Liver (tissue), 9 donors: Measurements from ENCODE around the gene ALG6. TPM values are rescaled to one million over a fixed set of nuclear protein-coding genes. Genes with fewer than 3 reads are reported as not detected.

Source experiments
- DNase-seq: peaks from one replicate; pipeline ENCODE4 v3.0.0-alpha.2; 2017; ENCODE audit warnings: low spot score
- H3K27ac ChIP-seq, 2 donors: one replicate each; pipeline ENCODE4 v1.7.0; 2013; ENCODE audit warnings: inconsistent platforms in 2 of 2, low read length in 2 of 2, control low read depth in 1 of 2, low read depth in 1 of 2, mild to moderate bottlenecking in 1 of 2
- H3K27me3 ChIP-seq, 4 donors: one replicate each; pipeline versions ENCODE4 v1.6.1 to v1.7.0; 2013; ENCODE audit warnings: low read length in 3 of 4, inconsistent platforms in 1 of 4, mild to moderate bottlenecking in 1 of 4, moderate library complexity in 1 of 4; ENCODE audit not compliant: control insufficient read depth in 4 of 4, insufficient read depth in 4 of 4
- H3K36me3 ChIP-seq, 4 donors: one replicate each; pipeline versions ENCODE4 v1.6.1 to v1.7.0; 2013; ENCODE audit warnings: low read length in 3 of 4, mild to moderate bottlenecking in 3 of 4, low read depth in 1 of 4, moderate library complexity in 1 of 4; ENCODE audit not compliant: control insufficient read depth in 4 of 4, insufficient read depth in 3 of 4
- H3K4me1 ChIP-seq, 4 donors: one replicate each; pipeline versions ENCODE4 v1.6.1 to v1.7.0; 2013; ENCODE audit warnings: low read length in 3 of 4, mild to moderate bottlenecking in 3 of 4, moderate library complexity in 1 of 4; ENCODE audit not compliant: control insufficient read depth in 4 of 4, insufficient read depth in 4 of 4
- H3K4me3 ChIP-seq, 3 donors: one replicate each; pipeline versions ENCODE4 v1.6.1 to v1.7.0; 2013; ENCODE audit warnings: low read length in 3 of 3, control low read depth in 1 of 3, low read depth in 1 of 3, mild to moderate bottlenecking in 1 of 3
- H3K9ac ChIP-seq, 2 donors: one replicate each; pipeline ENCODE4 v1.7.0; 2013; ENCODE audit warnings: low read length in 2 of 2, mild to moderate bottlenecking in 2 of 2, moderate library complexity in 2 of 2, control low read depth in 1 of 2, low read depth in 1 of 2
- H3K9me3 ChIP-seq, 4 donors: one replicate each; pipeline versions ENCODE4 v1.6.1 to v1.7.0; 2013; ENCODE audit warnings: low read length in 3 of 4; ENCODE audit not compliant: control insufficient read depth in 4 of 4
- EGR1 ChIP-seq, 2 donors: IDR thresholded peaks; 2 replicates each; pipeline ENCODE4 v1.6.1; 2016 to 2018; ENCODE audit warnings: antibody characterized with exemption in 2 of 2, low read depth in 2 of 2
- FOXA1 ChIP-seq: IDR thresholded peaks from 2 replicates; pipeline ENCODE4 v1.6.1; 2016; ENCODE audit warnings: antibody characterized with exemption
- FOXA2 ChIP-seq: IDR thresholded peaks from 2 replicates; pipeline ENCODE4 v1.6.1; 2016; ENCODE audit warnings: antibody characterized with exemption
- GABPA ChIP-seq, 2 donors: IDR thresholded peaks in 1 of 2; conservative IDR thresholded peaks in 1 of 2; 2 replicates each; pipeline ENCODE4 v1.6.1; 2016; ENCODE audit warnings: antibody characterized with exemption in 2 of 2, mild to moderate bottlenecking in 1 of 2, moderate library complexity in 1 of 2
- HNF4A ChIP-seq, 2 donors: conservative IDR thresholded peaks; 2 replicates each; pipeline ENCODE4 v1.6.1; 2016; ENCODE audit warnings: antibody characterized with exemption in 2 of 2, mild to moderate bottlenecking in 2 of 2
- HNF4G ChIP-seq: IDR thresholded peaks from 2 replicates; pipeline ENCODE4 v1.6.1; 2016; ENCODE audit warnings: antibody characterized with exemption
- JUND ChIP-seq, 2 donors: IDR thresholded peaks; 2 replicates each; pipeline ENCODE4 v1.6.1; 2016; ENCODE audit warnings: antibody characterized with exemption in 2 of 2
- NR2F2 ChIP-seq: IDR thresholded peaks from 2 replicates; pipeline ENCODE4 v1.6.1; 2016; ENCODE audit warnings: antibody characterized with exemption
- RAD21 ChIP-seq, 2 donors: IDR thresholded peaks; 2 replicates each; pipeline ENCODE4 v1.6.1; 2016; ENCODE audit warnings: antibody characterized with exemption in 2 of 2, mild to moderate bottlenecking in 2 of 2
- RXRA ChIP-seq, 2 donors: IDR thresholded peaks; 2 replicates each; pipeline ENCODE4 v1.6.1; 2017 to 2018; ENCODE audit warnings: antibody characterized with exemption in 2 of 2, mild to moderate bottlenecking in 1 of 2
- SP1 ChIP-seq: IDR thresholded peaks from 2 replicates; pipeline ENCODE4 v1.6.1; 2018; ENCODE audit warnings: antibody characterized with exemption, mild to moderate bottlenecking
- TAF1 ChIP-seq: conservative IDR thresholded peaks from 2 replicates; pipeline ENCODE4 v1.6.1; 2016; ENCODE audit warnings: antibody characterized with exemption, mild to moderate bottlenecking
- YY1 ChIP-seq: IDR thresholded peaks from 2 replicates; pipeline ENCODE4 v1.6.1; 2016; ENCODE audit warnings: antibody characterized with exemption, mild to moderate bottlenecking
- WGBS: extraction: QIAGEN DNeasy Blood & Tissue Kit; methylation state at CpG from one replicate; pipeline ENCODE4 v1.1.7; 2013; 5-methylcytosine and 5-hydroxymethylcytosine counted together
- polyA plus RNA-seq, 2 donors: library from polyadenylated mRNA; stranded (reverse) in 1 of 2; unstranded in 1 of 2; fragments of 200-250 nt in 1 of 2; fragments of >200 nt in 1 of 2; fragmentation: Nextera tagmentation in 1 of 2; extraction: Ambion mirVana in 1 of 2; gene quantifications; one replicate each; pipeline versions ENCODE4 v1.2.1 to v1.2.3, GENCODE V29; 2013 to 2015
- total RNA-seq, 2 donors: library from RNA; depleted of rRNA; stranded (reverse); fragments of >200 nt; gene quantifications; one replicate each; pipeline ENCODE4 v1.2.3, GENCODE V29; 2014
- TF ChIP-seq, protein P1 (sequence below): IDR thresholded peaks from 2 replicates; pipeline ENCODE4 v1.6.1; 2016; ENCODE audit warnings: antibody characterized with exemption
- TF ChIP-seq, protein P2 (sequence below): IDR thresholded peaks from 2 replicates; pipeline ENCODE4 v1.6.1; 2016; ENCODE audit warnings: antibody characterized with exemption
- TF ChIP-seq, protein P3 (sequence below): IDR thresholded peaks from 2 replicates; pipeline ENCODE4 v1.6.1; 2016; ENCODE audit warnings: antibody characterized with exemption
- TF ChIP-seq, protein P4 (sequence below): IDR thresholded peaks from 2 replicates; pipeline ENCODE4 v1.6.1; 2016; ENCODE audit warnings: antibody characterized with exemption, mild to moderate bottlenecking
- donor health status: healthy.
- donor health status: healthy.
- donor health status: healthy.
- donor health status: healthy.
- donor health status: healthy.

Gene ALG6
- total and polyA plus RNA-seq, 4 donors: 4.6 to 13.2 (median 6.6) TPM

- WGBS: 82% methylated on average over 7 of the region's 7 CpGs
- Histone ChIP-seq H3K9me3 (no peaks in the 10 kb centered on the region), H3K4me1 (peaks cover 0 to 12% (median 5%) of the 10 kb centered on the region in 4 donors), H3K27ac (no peak overlapping the region), H3K9ac (no peak overlapping the region), H3K27me3 (no peaks in the 10 kb centered on the region), H3K36me3 (peaks cover 0 to 3% (median 0%) of the 10 kb centered on the region in 4 donors), H3K4me3 (peak overlapping the region in 2 of 3 donors; percentile 53 to 91)
- TF ChIP-seq, protein P1, sequence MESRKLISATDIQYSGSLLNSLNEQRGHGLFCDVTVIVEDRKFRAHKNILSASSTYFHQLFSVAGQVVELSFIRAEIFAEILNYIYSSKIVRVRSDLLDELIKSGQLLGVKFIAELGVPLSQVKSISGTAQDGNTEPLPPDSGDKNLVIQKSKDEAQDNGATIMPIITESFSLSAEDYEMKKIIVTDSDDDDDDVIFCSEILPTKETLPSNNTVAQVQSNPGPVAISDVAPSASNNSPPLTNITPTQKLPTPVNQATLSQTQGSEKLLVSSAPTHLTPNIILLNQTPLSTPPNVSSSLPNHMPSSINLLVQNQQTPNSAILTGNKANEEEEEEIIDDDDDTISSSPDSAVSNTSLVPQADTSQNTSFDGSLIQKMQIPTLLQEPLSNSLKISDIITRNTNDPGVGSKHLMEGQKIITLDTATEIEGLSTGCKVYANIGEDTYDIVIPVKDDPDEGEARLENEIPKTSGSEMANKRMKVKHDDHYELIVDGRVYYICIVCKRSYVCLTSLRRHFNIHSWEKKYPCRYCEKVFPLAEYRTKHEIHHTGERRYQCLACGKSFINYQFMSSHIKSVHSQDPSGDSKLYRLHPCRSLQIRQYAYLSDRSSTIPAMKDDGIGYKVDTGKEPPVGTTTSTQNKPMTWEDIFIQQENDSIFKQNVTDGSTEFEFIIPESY: no peak
- TF ChIP-seq JUND (IDR thresholded peaks at IDR 0.05): no peak
- no peak for TF ChIP-seq HNF4G
- TF ChIP-seq HNF4A (conservative IDR thresholded peaks at IDR 0.05): no peak
- DNase-seq: no peak
Measured at GRCh38 chr1:63366908-63367214, 566 bp upstream of the ALG6 start.

DNA sequence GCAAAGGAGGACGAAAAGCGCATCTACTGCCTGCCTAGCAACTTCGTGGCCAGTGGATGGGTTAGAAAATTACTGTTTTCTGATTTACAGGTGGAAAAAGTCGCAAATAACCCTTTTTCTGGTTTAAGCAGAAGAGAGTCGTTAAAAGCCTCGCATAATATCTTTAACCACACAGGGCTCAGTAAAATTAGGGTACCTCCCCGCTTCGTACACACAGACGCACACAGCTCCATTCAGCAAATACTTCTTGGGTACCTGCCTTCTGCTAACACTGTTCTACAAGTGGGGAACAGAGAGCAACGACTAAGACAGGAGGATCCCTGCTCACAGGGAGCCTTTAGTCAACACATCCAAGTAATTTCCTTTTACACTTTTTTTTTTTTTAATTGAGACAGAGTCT, 704 bp downstream of the ALG6 start:
- peaks cover 0 to 3% (median 0%) of the 10 kb centered on the region in 4 donors for H3K36me3 ChIP-seq
- H3K9ac ChIP-seq: peak overlapping the region; percentile 2 to 10
- H3K4me1 ChIP-seq: peaks cover 0 to 12% (median 5%) of the 10 kb centered on the region in 4 donors
- H3K27me3 ChIP-seq: no peaks in the 10 kb centered on the region
- peak overlapping the region; percentile 72 to 79 for H3K27ac ChIP-seq
- H3K4me3 ChIP-seq: peak overlapping the region; percentile 68 to 91 (median 89)
- TF ChIP-seq HNF4G (no peak), NR2F2 (no peak), TAF1 (no peak), EGR1 (IDR thresholded peaks at IDR 0.05; ENCODE audit: low read depth in 2 of 2) (no peak), SP1 (no peak), RXRA (IDR thresholded peaks at IDR 0.05) (no peak), GABPA (IDR thresholded peaks at IDR 0.05 in 1 of 2, conservative IDR thresholded peaks at IDR 0.05 in 1 of 2) (no peak), JUND (IDR thresholded peaks at IDR 0.05) (no peak), RAD21 (IDR thresholded peaks at IDR 0.05) (no peak), FOXA2 (no peak), FOXA1 (no peak), YY1 (no peak)
- TF ChIP-seq, protein P2, sequence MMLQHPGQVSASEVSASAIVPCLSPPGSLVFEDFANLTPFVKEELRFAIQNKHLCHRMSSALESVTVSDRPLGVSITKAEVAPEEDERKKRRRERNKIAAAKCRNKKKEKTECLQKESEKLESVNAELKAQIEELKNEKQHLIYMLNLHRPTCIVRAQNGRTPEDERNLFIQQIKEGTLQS: no peak
- TF ChIP-seq, protein P1: no peak
- TF ChIP-seq, protein P3, sequence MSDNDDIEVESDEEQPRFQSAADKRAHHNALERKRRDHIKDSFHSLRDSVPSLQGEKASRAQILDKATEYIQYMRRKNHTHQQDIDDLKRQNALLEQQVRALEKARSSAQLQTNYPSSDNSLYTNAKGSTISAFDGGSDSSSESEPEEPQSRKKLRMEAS: no peak
- TF ChIP-seq, protein P4, sequence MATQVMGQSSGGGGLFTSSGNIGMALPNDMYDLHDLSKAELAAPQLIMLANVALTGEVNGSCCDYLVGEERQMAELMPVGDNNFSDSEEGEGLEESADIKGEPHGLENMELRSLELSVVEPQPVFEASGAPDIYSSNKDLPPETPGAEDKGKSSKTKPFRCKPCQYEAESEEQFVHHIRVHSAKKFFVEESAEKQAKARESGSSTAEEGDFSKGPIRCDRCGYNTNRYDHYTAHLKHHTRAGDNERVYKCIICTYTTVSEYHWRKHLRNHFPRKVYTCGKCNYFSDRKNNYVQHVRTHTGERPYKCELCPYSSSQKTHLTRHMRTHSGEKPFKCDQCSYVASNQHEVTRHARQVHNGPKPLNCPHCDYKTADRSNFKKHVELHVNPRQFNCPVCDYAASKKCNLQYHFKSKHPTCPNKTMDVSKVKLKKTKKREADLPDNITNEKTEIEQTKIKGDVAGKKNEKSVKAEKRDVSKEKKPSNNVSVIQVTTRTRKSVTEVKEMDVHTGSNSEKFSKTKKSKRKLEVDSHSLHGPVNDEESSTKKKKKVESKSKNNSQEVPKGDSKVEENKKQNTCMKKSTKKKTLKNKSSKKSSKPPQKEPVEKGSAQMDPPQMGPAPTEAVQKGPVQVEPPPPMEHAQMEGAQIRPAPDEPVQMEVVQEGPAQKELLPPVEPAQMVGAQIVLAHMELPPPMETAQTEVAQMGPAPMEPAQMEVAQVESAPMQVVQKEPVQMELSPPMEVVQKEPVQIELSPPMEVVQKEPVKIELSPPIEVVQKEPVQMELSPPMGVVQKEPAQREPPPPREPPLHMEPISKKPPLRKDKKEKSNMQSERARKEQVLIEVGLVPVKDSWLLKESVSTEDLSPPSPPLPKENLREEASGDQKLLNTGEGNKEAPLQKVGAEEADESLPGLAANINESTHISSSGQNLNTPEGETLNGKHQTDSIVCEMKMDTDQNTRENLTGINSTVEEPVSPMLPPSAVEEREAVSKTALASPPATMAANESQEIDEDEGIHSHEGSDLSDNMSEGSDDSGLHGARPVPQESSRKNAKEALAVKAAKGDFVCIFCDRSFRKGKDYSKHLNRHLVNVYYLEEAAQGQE: no peak
- DNase-seq: no peak
- WGBS: 6% methylated on average over 10 of the region's 10 CpGs
- no peaks in the 10 kb centered on the region for H3K9me3 ChIP-seq
